Activated naive CD4-positive, alpha-beta T cell treated with anti-CD3 and anti-CD28 coated beads, Interleukin-2, amount 10 ng/mL, durations not matched to agents 7 days and 5 days (primary cell): ENCODE measurements around the gene SLC25A25.
"Not testable (repeated sequence)": the region's sequence is repeated elsewhere in the genome, so short reads cannot be mapped to it uniquely, and the experiment has no call there.

Experiments used
- CTCF ChIA-PET: fragments of 350-600 bp; sonication (Branson Sonifier 250); formaldehyde crosslinking; loops from one replicate; lab custom pipeline; 2021; ENCODE audit warnings: antibody characterized with exemption; lab: Charles Lee
- DNase-seq: peaks from one replicate; pipeline ENCODE4 v3.0.0-alpha.2; 2020
- H3K27ac Mint-ChIP-seq: one replicate; pipeline ENCODE4 v1.8.0; 2021; ENCODE audit warnings: mild to moderate bottlenecking, moderate library complexity, mixed read lengths
- H3K27me3 Mint-ChIP-seq: one replicate; pipeline ENCODE4 v1.8.0; 2021; ENCODE audit warnings: mild to moderate bottlenecking, mixed read lengths
- H3K36me3 Mint-ChIP-seq: one replicate; pipeline ENCODE4 v1.8.0; 2021; ENCODE audit warnings: mixed read lengths
- H3K4me1 Mint-ChIP-seq: one replicate; pipeline ENCODE4 v1.8.0; 2021; ENCODE audit warnings: mixed read lengths
- H3K4me3 Mint-ChIP-seq: one replicate; pipeline ENCODE4 v1.8.0; 2021; ENCODE audit warnings: mild to moderate bottlenecking, moderate library complexity, mixed read lengths
- H3K9me3 Mint-ChIP-seq: one replicate; pipeline ENCODE4 v1.8.0; 2021; ENCODE audit warnings: mixed read lengths

SLC25A25 gene

DNA sequence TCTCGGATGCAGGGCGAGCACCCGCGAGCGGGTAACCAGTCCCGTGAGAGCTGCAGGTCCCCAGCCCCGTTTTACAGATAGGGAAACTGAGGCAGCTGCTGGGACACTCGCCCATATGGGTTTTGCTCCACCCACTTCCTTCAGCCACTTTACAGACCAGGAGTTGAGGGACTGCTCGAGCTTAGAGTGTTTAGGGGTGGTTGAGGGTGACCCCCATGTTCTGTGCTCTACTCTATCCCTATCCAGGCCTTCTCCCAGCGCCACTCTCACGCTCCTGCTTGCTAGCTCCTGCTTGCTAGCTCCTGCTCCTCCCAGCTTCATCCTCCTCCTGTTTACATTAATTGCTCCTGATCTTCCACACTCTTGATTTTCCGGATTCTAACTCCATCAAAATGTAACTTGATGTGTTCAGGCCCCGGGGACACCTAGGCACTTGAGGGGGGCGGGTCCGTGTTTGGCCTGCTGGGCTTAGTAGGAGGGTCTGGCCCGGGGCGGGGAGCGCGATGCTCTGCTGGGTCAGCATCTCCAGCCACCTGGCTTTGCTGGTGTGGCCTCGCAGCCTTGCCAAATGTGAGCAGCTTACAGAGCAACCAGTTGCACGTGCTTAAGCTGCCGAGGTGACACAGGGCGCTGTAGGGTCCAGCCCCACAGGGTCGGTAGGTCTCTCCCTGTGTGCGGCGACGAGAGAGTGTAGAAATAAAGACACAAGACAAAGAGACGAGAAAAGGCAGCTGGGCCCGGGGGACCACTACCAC lies 61.0 kb downstream of the SLC25A25 start:
- CTCF ChIA-PET = interaction anchor here (0.8 to 1.9 kb wide), 5 partner anchors 11 to 30 kb away, joined by 3 to 7 read pairs (median 3); no protein-coding TSS in a partner anchor
- Mint-ChIP-seq H3K4me3 (peak overlapping the region; percentile 97), H3K9me3 (no peaks in the 10 kb centered on the region), H3K36me3 (peaks cover 17% of the 10 kb centered on the region), H3K27me3 (peaks cover 36% of the 10 kb centered on the region), H3K4me1 (peaks cover 42% of the 10 kb centered on the region), H3K27ac (peak overlapping the region; percentile 99)
- DNase-seq = no peak

DNA sequence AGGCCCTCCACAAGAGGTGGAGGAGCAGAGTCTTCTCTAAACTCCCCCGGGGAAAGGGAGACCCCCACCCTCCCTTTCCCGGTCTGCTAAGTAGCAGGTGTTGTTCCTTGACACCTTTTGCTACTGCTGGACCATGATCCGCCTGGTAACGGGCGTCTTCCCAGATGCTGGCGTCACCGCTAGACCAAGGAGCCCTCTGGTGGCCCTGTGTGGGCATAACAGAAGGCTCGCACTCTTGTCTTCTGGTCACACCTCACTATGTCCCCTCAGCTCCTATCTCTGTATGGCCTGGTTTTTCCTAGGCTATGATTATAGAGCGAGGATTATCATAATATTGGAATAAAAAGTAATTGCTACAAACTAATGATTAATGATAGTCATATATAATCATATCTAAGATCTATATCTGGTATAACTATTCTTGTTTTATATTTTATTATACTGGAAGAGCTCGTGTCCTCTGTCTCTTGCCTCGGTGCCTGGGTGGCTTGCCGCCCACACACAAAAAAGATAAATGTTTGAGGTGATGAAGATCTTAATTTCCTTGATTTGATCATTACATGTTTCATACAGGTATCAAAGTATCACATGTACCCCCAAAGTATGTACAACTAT lies 62.1 kb downstream of the SLC25A25 start:
- peaks cover 14% of the 10 kb centered on the region for H3K36me3 Mint-ChIP-seq
- peaks cover 47% of the 10 kb centered on the region for H3K27me3 Mint-ChIP-seq
- peak overlapping the region; percentile 65 for H3K4me3 Mint-ChIP-seq
- not testable (repeated sequence) for H3K9me3 Mint-ChIP-seq
- DNase-seq = peak; percentile 69
- peak overlapping the region; percentile 75 for H3K27ac Mint-ChIP-seq
- CTCF ChIA-PET = interaction anchor here (0.8 to 1.9 kb wide), 4 partner anchors 12 to 29 kb away, joined by 3 to 7 read pairs (median 6); no protein-coding TSS in a partner anchor
- H3K4me1 Mint-ChIP-seq = peaks cover 40% of the 10 kb centered on the region

DNA sequence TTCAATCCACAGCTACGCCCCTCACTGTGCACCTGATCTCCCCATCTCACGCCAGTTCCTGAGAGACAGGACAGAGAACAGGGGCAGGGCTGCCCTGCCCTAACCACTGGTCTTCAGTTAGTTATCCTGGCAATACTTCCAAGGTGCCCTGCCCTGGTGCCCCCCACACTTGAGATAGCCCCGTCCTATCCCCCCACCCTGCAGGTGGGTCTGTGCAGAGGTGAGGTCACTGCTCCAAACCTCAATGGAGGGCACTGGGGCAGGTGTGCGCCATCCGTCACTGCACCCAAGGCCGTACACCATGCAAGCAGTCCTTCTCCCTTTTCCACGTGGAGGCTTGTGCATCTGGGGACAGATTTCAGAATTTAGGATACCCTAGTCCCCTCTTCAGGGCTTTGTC lies 62.6 kb downstream of the SLC25A25 start:
- H3K4me1 Mint-ChIP-seq = peaks cover 40% of the 10 kb centered on the region
- not testable (repeated sequence) for H3K9me3 Mint-ChIP-seq, DNase-seq, H3K27ac Mint-ChIP-seq, H3K4me3 Mint-ChIP-seq
- peaks cover 12% of the 10 kb centered on the region for H3K36me3 Mint-ChIP-seq
- CTCF ChIA-PET = interaction anchor here (1.4 kb wide), 1 partner anchor 12 kb away, joined by 6 read pairs; no protein-coding TSS in a partner anchor
- peaks cover 53% of the 10 kb centered on the region for H3K27me3 Mint-ChIP-seq

DNA sequence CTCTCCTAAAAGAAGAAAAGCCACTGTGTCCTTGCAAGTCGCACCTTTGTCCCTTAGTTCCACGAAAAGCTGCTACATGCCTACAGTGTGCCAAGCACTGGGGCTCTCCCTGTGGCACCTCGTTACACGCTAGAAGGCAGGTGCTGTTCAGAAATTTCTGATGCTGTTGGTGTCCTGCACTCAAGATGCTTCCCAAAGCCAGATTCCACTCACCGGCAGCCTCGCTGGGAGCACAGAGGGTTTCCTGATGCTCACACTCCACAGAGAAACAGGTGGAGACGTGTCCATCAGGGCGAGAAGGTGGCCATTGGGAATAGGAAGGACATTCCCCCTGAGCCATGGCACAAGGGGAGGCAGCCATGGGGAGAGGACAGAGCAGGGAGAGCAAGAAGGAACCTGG lies 63.3 kb downstream of the SLC25A25 start:
- Mint-ChIP-seq H3K4me1 (peaks cover 40% of the 10 kb centered on the region), H3K27me3 (peaks cover 58% of the 10 kb centered on the region)
- H3K9me3 Mint-ChIP-seq, H3K36me3 Mint-ChIP-seq, CTCF ChIA-PET, H3K27ac Mint-ChIP-seq, DNase-seq, H3K4me3 Mint-ChIP-seq: not testable (repeated sequence)

DNA sequence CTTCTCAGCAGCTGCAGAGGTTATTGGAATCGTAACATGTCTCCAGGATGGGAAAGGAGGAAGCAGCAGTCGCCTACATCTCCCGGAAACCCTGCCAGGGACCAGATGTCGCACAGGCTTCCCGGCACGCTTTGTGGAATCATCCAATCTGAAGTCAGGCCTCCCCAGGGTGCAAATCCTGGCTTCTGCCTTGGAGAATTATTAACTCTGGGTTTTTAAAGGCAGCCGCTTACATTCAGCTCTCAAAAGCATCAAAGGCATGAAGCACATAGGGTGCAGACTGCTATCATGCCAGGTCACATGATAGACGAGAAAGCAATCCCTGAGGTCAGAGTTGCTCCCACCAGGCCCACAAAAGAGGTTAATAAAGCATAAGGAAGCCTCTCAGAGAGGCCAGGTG lies 64.1 kb downstream of the SLC25A25 start:
- H3K4me3 Mint-ChIP-seq, CTCF ChIA-PET, H3K27ac Mint-ChIP-seq, H3K36me3 Mint-ChIP-seq, DNase-seq, H3K9me3 Mint-ChIP-seq: not testable (repeated sequence)
- H3K27me3 Mint-ChIP-seq = peaks cover 63% of the 10 kb centered on the region
- peaks cover 38% of the 10 kb centered on the region for H3K4me1 Mint-ChIP-seq

DNA sequence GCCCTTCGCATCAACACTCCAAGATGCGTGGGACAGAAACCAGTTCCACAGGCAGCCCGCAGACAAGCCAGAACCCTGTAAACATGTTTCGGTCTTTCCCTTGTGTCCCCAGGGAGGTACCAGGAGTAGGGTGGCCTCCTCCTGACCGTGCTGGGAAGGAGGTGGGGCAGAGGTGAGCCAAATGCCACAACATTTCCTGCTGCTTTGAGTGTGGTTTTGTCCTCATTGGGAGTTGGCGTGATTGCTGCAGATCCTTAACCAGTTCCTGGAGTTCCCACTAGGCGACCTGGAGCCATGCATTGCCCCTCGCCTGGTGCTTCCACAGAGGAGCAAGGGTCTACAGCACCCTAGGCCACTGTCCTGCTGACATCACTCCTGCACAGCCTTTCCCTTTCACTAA lies 67.5 kb downstream of the SLC25A25 start:
- CTCF ChIA-PET, H3K9me3 Mint-ChIP-seq, H3K27ac Mint-ChIP-seq, H3K36me3 Mint-ChIP-seq, H3K4me3 Mint-ChIP-seq, DNase-seq: not testable (repeated sequence)
- Mint-ChIP-seq H3K4me1 (peaks cover 23% of the 10 kb centered on the region), H3K27me3 (peaks cover 67% of the 10 kb centered on the region)

DNA sequence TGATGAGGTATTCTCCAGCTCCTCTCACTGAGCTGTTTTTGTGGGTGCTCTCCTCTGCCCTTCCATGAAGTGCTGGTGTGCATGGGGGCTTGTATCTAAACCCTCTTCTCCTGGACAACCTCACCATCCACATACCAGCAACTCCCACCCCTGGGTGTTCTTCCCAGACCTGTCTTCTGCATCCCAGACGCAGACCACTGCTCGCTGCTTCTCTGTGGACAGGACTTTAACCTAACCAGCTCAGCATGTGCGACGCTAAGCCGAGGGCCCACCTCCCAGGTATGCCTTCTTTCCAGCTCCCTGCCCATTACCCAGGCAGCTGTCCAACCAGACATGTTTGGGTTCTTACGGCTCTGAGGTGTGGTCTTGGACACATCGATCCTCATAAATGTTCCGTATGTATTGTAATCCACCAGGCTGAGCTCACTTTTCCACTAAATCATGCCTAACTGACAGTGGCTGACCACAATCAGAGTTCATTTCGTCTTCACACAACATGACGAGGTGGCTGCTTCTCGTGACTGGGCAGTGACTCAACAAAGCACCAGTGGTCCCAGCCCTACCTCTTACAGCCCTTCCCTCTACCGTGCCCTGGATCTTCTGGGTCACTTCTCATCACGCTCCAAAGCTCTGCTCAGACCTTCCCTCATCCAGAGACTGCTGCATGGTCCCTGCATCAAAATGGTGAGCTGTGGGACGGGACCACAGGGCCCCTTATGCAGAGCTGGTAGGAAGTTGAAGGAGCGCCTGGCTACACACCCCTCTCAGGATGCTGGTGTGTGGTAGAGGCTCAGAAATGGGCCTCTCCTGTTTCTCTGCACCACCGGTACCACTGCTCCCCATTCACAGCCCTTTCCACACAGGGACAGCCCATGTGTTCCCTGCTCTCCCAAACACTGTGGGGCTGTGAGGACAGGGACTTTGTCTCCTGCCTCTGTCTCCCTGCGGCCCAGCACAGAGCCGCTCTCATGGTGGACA lies 69.1 kb downstream of the SLC25A25 start:
- H3K9me3 Mint-ChIP-seq = no peaks in the 10 kb centered on the region
- no peak for DNase-seq
- H3K4me1 Mint-ChIP-seq = peaks cover 28% of the 10 kb centered on the region
- no peak overlapping the region for H3K27ac Mint-ChIP-seq
- no peaks in the 10 kb centered on the region for H3K36me3 Mint-ChIP-seq
- CTCF ChIA-PET = interaction anchor here (1.7 kb wide), 1 partner anchor 15 kb away, joined by 6 read pairs; no protein-coding TSS in a partner anchor
- H3K4me3 Mint-ChIP-seq = no peak overlapping the region
- peaks cover 52% of the 10 kb centered on the region for H3K27me3 Mint-ChIP-seq

DNA sequence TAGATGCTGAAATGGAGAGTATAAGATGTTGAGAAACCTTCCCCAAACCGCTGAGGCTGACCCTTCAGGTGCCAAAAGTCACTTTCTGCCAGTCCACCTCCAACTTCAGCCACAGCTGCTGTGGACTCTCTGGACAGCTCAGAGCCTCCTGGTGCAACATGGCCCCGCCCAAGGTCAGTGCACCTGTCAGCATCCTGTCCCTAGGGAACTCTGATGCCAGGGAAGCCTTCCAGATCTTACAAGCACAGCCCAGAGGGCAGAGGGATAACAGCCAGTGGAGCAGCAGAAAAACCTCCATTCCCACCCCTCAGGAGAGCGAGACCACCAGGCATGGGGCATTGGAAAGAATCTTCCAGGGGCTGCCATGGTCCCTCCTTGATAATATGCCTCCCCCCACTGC lies 70.0 kb downstream of the SLC25A25 start:
- Mint-ChIP-seq H3K4me1 (peaks cover 34% of the 10 kb centered on the region), H3K27me3 (peaks cover 43% of the 10 kb centered on the region), H3K4me3 (no peak overlapping the region), H3K9me3 (no peaks in the 10 kb centered on the region), H3K36me3 (no peaks in the 10 kb centered on the region), H3K27ac (no peak overlapping the region)
- DNase-seq = no peak
- CTCF ChIA-PET = interaction anchor here (1.7 kb wide), 1 partner anchor 14 kb away, joined by 6 read pairs; no protein-coding TSS in a partner anchor

DNA sequence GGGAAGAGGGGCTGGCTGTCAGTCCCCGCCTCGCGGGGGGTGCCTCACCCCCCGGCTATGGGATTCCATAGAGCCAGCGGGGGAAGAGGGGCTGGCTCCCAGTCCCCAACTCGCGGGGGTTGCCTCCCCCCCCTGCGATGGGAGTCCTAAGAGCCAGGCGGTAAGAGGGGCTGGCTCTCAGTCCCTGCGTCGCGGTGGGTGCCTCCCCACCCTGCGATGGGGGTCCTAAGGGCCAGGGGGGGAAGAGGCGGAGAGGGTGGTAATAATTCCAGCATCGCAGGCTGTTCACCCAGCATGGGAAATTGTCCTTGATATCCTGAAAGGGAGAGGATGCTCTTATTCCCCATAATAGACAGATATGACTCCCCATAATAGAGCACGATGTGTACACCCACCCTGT lies 71.6 kb downstream of the SLC25A25 start:
- CTCF ChIA-PET = no interaction called here
- Mint-ChIP-seq H3K27ac (no peak overlapping the region), H3K36me3 (no peaks in the 10 kb centered on the region), H3K4me3 (no peak overlapping the region), H3K27me3 (peaks cover 30% of the 10 kb centered on the region), H3K9me3 (no peaks in the 10 kb centered on the region), H3K4me1 (peaks cover 34% of the 10 kb centered on the region)
- DNase-seq = no peak

DNA sequence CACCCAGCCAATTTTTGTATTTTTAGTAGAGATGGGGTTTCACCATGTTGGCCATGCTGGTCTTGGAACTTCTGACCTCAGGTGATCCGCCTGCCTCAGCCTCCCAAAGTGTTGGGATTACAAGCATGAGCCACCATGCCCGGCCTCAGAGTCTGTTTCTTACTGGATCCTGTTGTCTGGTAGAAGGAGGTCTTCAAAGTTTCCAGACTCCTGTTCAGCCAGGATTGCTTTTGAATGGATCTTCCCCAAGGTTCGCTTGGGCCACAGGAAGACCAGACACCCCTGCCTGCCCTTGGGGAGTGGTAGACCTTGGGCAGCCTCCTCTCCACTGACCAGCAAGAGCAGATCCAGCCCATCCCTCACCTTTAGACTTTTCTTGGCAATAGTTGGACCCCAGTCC lies 73.6 kb downstream of the SLC25A25 start:
- Mint-ChIP-seq H3K27me3 (peaks cover 19% of the 10 kb centered on the region), H3K9me3 (no peaks in the 10 kb centered on the region), H3K27ac (peak overlapping the region; percentile 90), H3K36me3 (no peaks in the 10 kb centered on the region), H3K4me3 (no peak overlapping the region), H3K4me1 (peaks cover 19% of the 10 kb centered on the region)
- no peak for DNase-seq
- CTCF ChIA-PET = interaction anchor here (1.1 to 1.7 kb wide), 3 partner anchors 11 to 17 kb away, joined by 3 to 6 read pairs (median 4); no protein-coding TSS in a partner anchor

DNA sequence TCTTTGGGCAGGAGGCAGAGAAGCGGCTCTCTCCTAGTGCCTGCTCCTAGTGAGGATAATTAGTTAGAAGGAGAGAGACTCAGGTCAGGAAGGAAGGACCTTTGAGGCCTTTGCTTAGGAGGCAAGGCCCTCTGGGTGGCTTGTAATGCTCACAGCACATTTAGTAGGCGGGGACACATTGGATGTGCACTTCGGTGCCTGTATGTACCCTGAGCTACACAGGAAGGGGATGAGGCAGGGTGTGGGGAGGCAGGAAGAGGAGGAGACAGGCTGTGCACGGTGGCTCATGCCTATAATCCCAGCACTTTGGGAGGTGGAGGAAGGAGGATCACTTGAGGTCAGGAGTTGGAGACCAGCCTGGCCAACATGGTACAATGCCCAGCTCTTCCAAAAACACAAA lies 74.0 kb downstream of the SLC25A25 start:
- CTCF ChIA-PET = interaction anchor here (1.1 to 1.7 kb wide), 3 partner anchors 12 to 17 kb away, joined by 3 to 6 read pairs (median 4); no protein-coding TSS in a partner anchor
- Mint-ChIP-seq H3K4me3 (no peak overlapping the region), H3K27ac (peak overlapping the region; percentile 90), H3K36me3 (no peaks in the 10 kb centered on the region), H3K27me3 (peaks cover 17% of the 10 kb centered on the region), H3K9me3 (no peaks in the 10 kb centered on the region), H3K4me1 (peaks cover 19% of the 10 kb centered on the region)
- peak; percentile 71 for DNase-seq

DNA sequence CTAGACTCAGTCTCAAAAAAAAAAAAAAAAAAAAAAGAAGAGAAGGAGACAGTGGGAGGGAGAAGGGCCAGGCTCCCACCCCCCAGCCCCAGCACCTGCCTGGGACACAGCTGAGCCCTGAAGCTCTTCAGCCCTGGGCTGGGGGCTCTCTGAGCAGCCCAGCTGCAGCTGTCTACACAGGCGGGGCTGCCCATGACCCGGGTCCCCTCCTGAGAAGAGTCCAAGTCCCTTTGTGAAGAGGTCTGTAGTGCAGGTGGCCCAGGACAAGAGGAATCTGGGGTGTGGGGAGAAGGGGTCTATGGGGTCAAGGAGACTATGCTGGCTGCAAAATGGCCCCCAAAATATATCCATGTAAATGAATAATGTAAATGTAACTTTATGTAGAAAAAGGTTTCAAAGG lies 74.6 kb downstream of the SLC25A25 start:
- Mint-ChIP-seq H3K4me1 (peaks cover 19% of the 10 kb centered on the region), H3K36me3 (no peaks in the 10 kb centered on the region), H3K27me3 (peaks cover 11% of the 10 kb centered on the region), H3K27ac (peak overlapping the region; percentile 90), H3K9me3 (no peaks in the 10 kb centered on the region), H3K4me3 (no peak overlapping the region)
- DNase-seq = no peak
- CTCF ChIA-PET = interaction anchor here (1.1 to 1.7 kb wide), 3 partner anchors 12 to 18 kb away, joined by 3 to 6 read pairs (median 4); no protein-coding TSS in a partner anchor

DNA sequence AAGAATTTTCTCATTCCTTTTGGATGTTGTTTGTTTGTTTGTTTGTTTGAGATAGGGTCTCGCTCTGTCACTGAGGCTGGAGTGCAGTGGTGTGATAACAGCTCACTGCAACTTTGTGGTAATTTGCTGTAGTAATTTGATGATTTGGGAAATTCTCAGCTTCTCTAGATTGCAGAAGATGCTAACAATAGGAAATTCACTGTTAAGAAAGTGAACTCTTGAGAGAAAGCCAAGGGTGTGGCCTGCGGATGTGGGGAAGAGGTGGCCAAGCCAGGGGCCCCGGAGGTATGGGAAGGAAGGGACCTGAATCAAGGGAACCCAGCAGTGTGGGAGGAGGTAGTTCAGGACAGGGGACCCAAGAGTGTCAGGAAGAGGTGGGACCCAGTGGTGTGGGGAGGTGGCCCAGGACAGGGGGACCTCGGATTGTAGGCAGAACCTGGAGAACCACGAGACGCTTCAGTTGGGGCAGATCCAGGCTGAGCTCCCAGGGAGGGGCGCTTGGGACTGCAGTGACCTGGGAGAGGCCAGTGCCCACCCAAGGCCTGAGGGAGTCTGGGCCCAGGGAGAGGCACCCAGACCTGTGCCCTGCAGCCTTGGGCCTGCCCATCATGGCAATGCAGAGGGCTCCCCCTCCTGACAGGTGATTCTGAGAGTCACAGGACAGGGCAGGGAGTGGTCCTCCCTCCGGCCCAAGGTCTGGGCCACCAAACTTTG lies 75.7 kb downstream of the SLC25A25 start:
- peaks cover 19% of the 10 kb centered on the region for H3K4me1 Mint-ChIP-seq
- peak overlapping the region; percentile 50 for H3K27ac Mint-ChIP-seq
- H3K36me3 Mint-ChIP-seq = no peaks in the 10 kb centered on the region
- no peak overlapping the region for H3K4me3 Mint-ChIP-seq
- CTCF ChIA-PET = no interaction called here
- no peaks in the 10 kb centered on the region for H3K9me3 Mint-ChIP-seq
- no peak for DNase-seq
- H3K27me3 Mint-ChIP-seq = peaks cover 15% of the 10 kb centered on the region
